ENCODE results near the gene LIN9.

Gene LIN9

DNA sequence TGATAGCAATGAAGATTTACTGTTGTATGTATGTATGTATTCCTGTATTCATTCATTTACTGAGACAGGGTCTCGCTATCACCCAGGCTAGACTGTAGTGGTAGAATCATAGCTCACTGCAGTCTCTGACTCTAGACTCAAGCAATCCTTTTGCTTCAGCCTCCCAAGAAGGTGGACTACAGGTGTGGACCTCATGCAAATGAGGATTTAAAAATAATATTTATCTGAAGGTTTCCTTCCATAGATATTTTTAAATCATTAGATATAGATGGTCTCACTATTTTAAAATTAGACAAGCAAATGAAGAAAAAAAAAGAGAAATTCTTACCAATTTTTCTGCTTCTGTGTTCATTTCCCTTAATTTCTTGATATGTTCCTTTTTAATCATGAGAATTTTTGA lies 58.5 kb downstream of the LIN9 start:
- Histone ChIP-seq H3K9me3 (ENCODE audit: control insufficient read depth, insufficient read depth, low read length) (no peaks in the 10 kb centered on the region), H3K27ac (ENCODE audit: low read depth, low read length) (peak overlapping the region; percentile 84), H3K36me3 (ENCODE audit: control insufficient read depth, low read length) (peaks cover 27% of the 10 kb centered on the region), H3K4me3 (ENCODE audit: low read length) (peak overlapping the region; percentile 51), H3F3A (ENCODE audit: control insufficient read depth, insufficient read depth) (peaks cover 14% of the 10 kb centered on the region), H3K27me3 (ENCODE audit: control insufficient read depth, low read length) (no peaks in the 10 kb centered on the region), H3K9me2 (replicated peaks; ENCODE audit: control insufficient read depth, low read length) (no peaks in the 10 kb centered on the region), H3K79me2 (ENCODE audit: control insufficient read depth, low read length) (0 out of 2 replicates have a peak, but pooled peaks cover 3% of the 10 kb centered on the region), H4K20me1 (ENCODE audit: control insufficient read depth, insufficient read depth, low read depth, low read length) (no peaks in the 10 kb centered on the region), H3K4me2 (ENCODE audit: low read length) (peak overlapping the region; percentile 67), H3K4me1 (ENCODE audit: control insufficient read depth, low read length) (peaks cover 64% of the 10 kb centered on the region)
- TF ChIP-seq EZH2phosphoT487 (IDR thresholded peaks at IDR 0.05; ENCODE audit: borderline replicate concordance, low read length), result no peak
- TF ChIP-seq, protein P1, sequence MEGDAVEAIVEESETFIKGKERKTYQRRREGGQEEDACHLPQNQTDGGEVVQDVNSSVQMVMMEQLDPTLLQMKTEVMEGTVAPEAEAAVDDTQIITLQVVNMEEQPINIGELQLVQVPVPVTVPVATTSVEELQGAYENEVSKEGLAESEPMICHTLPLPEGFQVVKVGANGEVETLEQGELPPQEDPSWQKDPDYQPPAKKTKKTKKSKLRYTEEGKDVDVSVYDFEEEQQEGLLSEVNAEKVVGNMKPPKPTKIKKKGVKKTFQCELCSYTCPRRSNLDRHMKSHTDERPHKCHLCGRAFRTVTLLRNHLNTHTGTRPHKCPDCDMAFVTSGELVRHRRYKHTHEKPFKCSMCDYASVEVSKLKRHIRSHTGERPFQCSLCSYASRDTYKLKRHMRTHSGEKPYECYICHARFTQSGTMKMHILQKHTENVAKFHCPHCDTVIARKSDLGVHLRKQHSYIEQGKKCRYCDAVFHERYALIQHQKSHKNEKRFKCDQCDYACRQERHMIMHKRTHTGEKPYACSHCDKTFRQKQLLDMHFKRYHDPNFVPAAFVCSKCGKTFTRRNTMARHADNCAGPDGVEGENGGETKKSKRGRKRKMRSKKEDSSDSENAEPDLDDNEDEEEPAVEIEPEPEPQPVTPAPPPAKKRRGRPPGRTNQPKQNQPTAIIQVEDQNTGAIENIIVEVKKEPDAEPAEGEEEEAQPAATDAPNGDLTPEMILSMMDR (IDR thresholded peaks at IDR 0.05; ENCODE audit: low read depth, low read length, poor library complexity, severe bottlenecking), result no peak

DNA sequence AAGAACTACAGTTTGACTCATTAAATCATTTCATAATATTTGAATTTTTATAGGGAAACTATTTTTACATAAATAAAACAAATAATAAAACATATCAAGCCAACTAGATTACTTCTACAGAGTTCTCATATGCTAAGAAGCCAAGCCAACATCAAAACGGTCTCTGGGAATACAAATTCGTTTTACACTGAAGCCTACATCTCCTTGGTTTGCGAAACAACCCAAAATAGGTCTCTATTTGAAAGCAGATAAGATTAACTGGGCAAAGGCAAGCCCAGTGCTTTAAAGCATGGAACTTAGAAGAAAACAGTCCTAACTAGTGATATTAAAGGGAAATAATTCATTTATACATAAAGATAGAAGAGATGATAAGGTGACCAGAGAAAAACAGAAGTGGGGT lies 60.2 kb downstream of the LIN9 start:
- TF ChIP-seq, protein P1 (IDR thresholded peaks at IDR 0.05; ENCODE audit: low read depth, low read length, poor library complexity, severe bottlenecking), result no peak
- TF ChIP-seq EZH2phosphoT487 (IDR thresholded peaks at IDR 0.05; ENCODE audit: borderline replicate concordance, low read length), result no peak
- Histone ChIP-seq H4K20me1 (ENCODE audit: control insufficient read depth, insufficient read depth, low read depth, low read length) (no peaks in the 10 kb centered on the region), H3K36me3 (ENCODE audit: control insufficient read depth, low read length) (peaks cover 34% of the 10 kb centered on the region)

DNA sequence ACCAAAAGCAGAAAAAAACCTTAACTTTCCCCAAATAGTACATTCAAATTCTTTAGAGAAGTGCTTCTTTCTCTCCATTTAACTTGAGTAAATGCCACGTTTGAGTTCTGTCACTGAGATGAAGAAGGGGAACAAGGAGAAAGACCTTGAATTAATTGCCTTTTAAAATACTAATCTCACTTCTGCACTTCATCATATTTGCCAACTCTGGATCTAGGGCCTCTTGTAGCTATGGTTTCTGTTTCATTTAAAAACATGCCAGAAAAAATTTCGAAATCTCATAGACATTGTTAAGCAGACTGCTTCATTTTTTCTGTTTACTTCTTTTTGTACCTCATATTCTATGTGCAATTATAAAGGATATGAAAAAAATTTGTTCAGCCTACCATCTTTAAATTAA lies 60.9 kb downstream of the LIN9 start:
- Histone ChIP-seq H3K27ac (ENCODE audit: low read depth, low read length) (no peak overlapping the region; the same call in 1 of the 2 replicates), H3K36me3 (ENCODE audit: control insufficient read depth, low read length) (peaks cover 34% of the 10 kb centered on the region), H3F3A (ENCODE audit: control insufficient read depth, insufficient read depth) (peaks cover 13% of the 10 kb centered on the region), H3K4me3 (ENCODE audit: low read length) (no peak overlapping the region), H3K79me2 (ENCODE audit: control insufficient read depth, low read length) (0 out of 2 replicates have a peak, but pooled peaks cover 3% of the 10 kb centered on the region), H4K20me1 (ENCODE audit: control insufficient read depth, insufficient read depth, low read depth, low read length) (no peaks in the 10 kb centered on the region), H3K27me3 (ENCODE audit: control insufficient read depth, low read length) (no peaks in the 10 kb centered on the region), H3K9me3 (ENCODE audit: control insufficient read depth, insufficient read depth, low read length) (no peaks in the 10 kb centered on the region), H3K4me2 (ENCODE audit: low read length) (peak overlapping the region; percentile 31), H3K4me1 (ENCODE audit: control insufficient read depth, low read length) (peaks cover 58% of the 10 kb centered on the region), H3K9me2 (replicated peaks; ENCODE audit: control insufficient read depth, low read length) (no peaks in the 10 kb centered on the region)
- TF ChIP-seq, protein P1 (IDR thresholded peaks at IDR 0.05; ENCODE audit: low read depth, low read length, poor library complexity, severe bottlenecking), result no peak
- no peak for TF ChIP-seq EZH2phosphoT487 (IDR thresholded peaks at IDR 0.05; ENCODE audit: borderline replicate concordance, low read length)

More for the DNA sequence above, 60.2 kb downstream of the LIN9 start:
- no peak overlapping the region for H3K27ac ChIP-seq (ENCODE audit: low read depth, low read length)
- H3K4me1 ChIP-seq (ENCODE audit: control insufficient read depth, low read length), result peaks cover 58% of the 10 kb centered on the region
- no peaks in the 10 kb centered on the region for H3K9me3 ChIP-seq (ENCODE audit: control insufficient read depth, insufficient read depth, low read length)
- peaks cover 12% of the 10 kb centered on the region for H3F3A ChIP-seq (ENCODE audit: control insufficient read depth, insufficient read depth)
- H3K79me2 ChIP-seq (ENCODE audit: control insufficient read depth, low read length), result 0 out of 2 replicates have a peak, but pooled peaks cover 3% of the 10 kb centered on the region
- peak overlapping the region; percentile 17 for H3K4me2 ChIP-seq (ENCODE audit: low read length)
- H3K4me3 ChIP-seq (ENCODE audit: low read length), result no peak overlapping the region
- H3K27me3 ChIP-seq (ENCODE audit: control insufficient read depth, low read length), result no peaks in the 10 kb centered on the region
- H3K9me2 ChIP-seq (replicated peaks; ENCODE audit: control insufficient read depth, low read length), result no peaks in the 10 kb centered on the region
